ENCODE results near the gene DAD1. TPM values are rescaled to one million over a fixed set of nuclear protein-coding genes. Genes with fewer than 3 reads are reported as not detected.
"Not testable (repeated sequence)": the region's sequence is repeated elsewhere in the genome, so short reads cannot be mapped to it uniquely, and the experiment has no call there.

DAD1 gene
- total RNA-seq, result 100 to 1,000 TPM; 329 to 353 TPM
- polyA plus RNA-seq, result 622 TPM

GRCh38 chr14:22589096-22589839 is at the start of gene DAD1:
Gene DAD1 (minus strand): TSS chr14:22589224. CDS start chr14:22589157, 67 bp downstream.
- POLR2A ChIA-PET, result interaction anchor here (0.6 to 2.7 kb wide), 18 partner anchors 9 to 435 kb away, joined by 3 to 51 read pairs (median 5); partner anchors contain the start of genes ABHD4, OXA1L and PRMT5
- DNase-seq, result peak; percentile 98 to 100 (median 100)
- peaks cover 52 to 61% (median 57%) of the 10 kb centered on the region in 3 donors for H3K4me1 Mint-ChIP-seq

GRCh38 chr14:22635980-22636379 is 47.0 kb upstream of the DAD1 start:
- H3K36me3 ChIP-seq (ENCODE audit: insufficient read depth, low read length); DNase-seq; H3K4me1 ChIP-seq (ENCODE audit: insufficient read depth, low read length); H3K4me3 Mint-ChIP-seq; POLR2A ChIA-PET; H3K9me3 ChIP-seq (ENCODE audit: low read length); CTCF ChIA-PET; H3K27me3 ChIP-seq (ENCODE audit: insufficient read depth, low read length, poor library complexity, severe bottlenecking); H3K4me3 ChIP-seq (ENCODE audit: low read length); H3K36me3 Mint-ChIP-seq; H3K9me3 Mint-ChIP-seq; H3K27ac ChIP-seq (ENCODE audit: low read depth, low read length); H3K27ac Mint-ChIP-seq; H3K4me1 Mint-ChIP-seq: not testable (repeated sequence)
- H3K27me3 Mint-ChIP-seq, result peaks cover 4 to 14% of the 10 kb centered on the region in 2 donors

More at GRCh38 chr14:22589096-22589839, at the start of gene DAD1:
- Histone ChIP-seq H3K27me3 (ENCODE audit: insufficient read depth, low read length, poor library complexity, severe bottlenecking) (no peaks in the 10 kb centered on the region), H3K36me3 (ENCODE audit: insufficient read depth, low read length) (no peaks in the 10 kb centered on the region), H3K4me1 (ENCODE audit: insufficient read depth, low read length) (peaks cover 45% of the 10 kb centered on the region), H3K4me3 (ENCODE audit: low read length) (peak within 1 kb of the TSS; percentile 90), H3K9me3 (ENCODE audit: low read length) (no peaks in the 10 kb centered on the region), H3K27ac (ENCODE audit: low read depth, low read length) (peak within 1 kb of the TSS; percentile 98)
- Mint-ChIP-seq H3K36me3 (peaks cover 0 to 30% (median 4%) of the 10 kb centered on the region in 3 donors), H3K9me3 (peaks cover 0 to 3% (median 0%) of the 10 kb centered on the region in 5 donors), H3K4me3 (peak within 1 kb of the TSS; percentile 92 to 99 (median 97)), H3K27ac (peak within 1 kb of the TSS; percentile 95 to 100 (median 100)), H3K27me3 (peaks cover 4% of the 10 kb centered on the region in 2 donors)
- CTCF ChIA-PET, result interaction anchor here (0.7 to 7.9 kb wide), 17 partner anchors 9 to 866 kb away, joined by 3 to 82 read pairs (median 4); partner anchors contain the start of gene ABHD4

- peaks cover 11 to 22% of the 10 kb centered on the region in 2 donors for H3K27me3 Mint-ChIP-seq
- no peaks in the 10 kb centered on the region for H3K4me1 ChIP-seq (ENCODE audit: insufficient read depth, low read length)
- no peaks in the 10 kb centered on the region for H3K9me3 ChIP-seq (ENCODE audit: low read length)
- ChIA-PET CTCF (no interaction called here), POLR2A (no interaction called here)
- H3K4me3 Mint-ChIP-seq, result no peak overlapping the region
- H3K27me3 ChIP-seq (ENCODE audit: insufficient read depth, low read length, poor library complexity, severe bottlenecking), result no peaks in the 10 kb centered on the region
- H3K27ac ChIP-seq (ENCODE audit: low read depth, low read length), result no peak overlapping the region
- H3K27ac Mint-ChIP-seq, result peak overlapping the region in 1 of 8 donors; percentile 1
- H3K9me3 Mint-ChIP-seq, result peaks cover 0 to 12% (median 8%) of the 10 kb centered on the region in 5 donors
- no peak for DNase-seq
- no peaks in the 10 kb centered on the region for H3K4me1 Mint-ChIP-seq
- no peak overlapping the region for H3K4me3 ChIP-seq (ENCODE audit: low read length)
- peaks cover 0 to 6% (median 0%) of the 10 kb centered on the region in 3 donors for H3K36me3 Mint-ChIP-seq
- H3K36me3 ChIP-seq (ENCODE audit: insufficient read depth, low read length), result no peaks in the 10 kb centered on the region
Measured at GRCh38 chr14:22634233-22634900, 45.3 kb upstream of the DAD1 start.

GRCh38 chr14:22630486-22630885 is 41.5 kb upstream of the DAD1 start:
- peaks cover 0 to 6% (median 0%) of the 10 kb centered on the region in 3 donors for H3K36me3 Mint-ChIP-seq
- peaks cover 15 to 40% of the 10 kb centered on the region in 2 donors for H3K27me3 Mint-ChIP-seq
- no peak for DNase-seq
- peaks cover 0 to 12% (median 8%) of the 10 kb centered on the region in 5 donors for H3K9me3 Mint-ChIP-seq
- no peak overlapping the region for H3K27ac ChIP-seq (ENCODE audit: low read depth, low read length)
- no peak overlapping the region for H3K4me3 Mint-ChIP-seq
- no peaks in the 10 kb centered on the region for H3K4me1 Mint-ChIP-seq
- H3K4me3 ChIP-seq (ENCODE audit: low read length), result no peak overlapping the region
- no peaks in the 10 kb centered on the region for H3K27me3 ChIP-seq (ENCODE audit: insufficient read depth, low read length, poor library complexity, severe bottlenecking)
- H3K36me3 ChIP-seq (ENCODE audit: insufficient read depth, low read length), result no peaks in the 10 kb centered on the region
- no peaks in the 10 kb centered on the region for H3K4me1 ChIP-seq (ENCODE audit: insufficient read depth, low read length)
- H3K27ac Mint-ChIP-seq, result peak overlapping the region in 1 of 8 donors; percentile 41
- POLR2A ChIA-PET, result no interaction called here
- no peaks in the 10 kb centered on the region for H3K9me3 ChIP-seq (ENCODE audit: low read length)
- CTCF ChIA-PET, result no interaction called here

GRCh38 chr14:22630066-22630465 is 41.0 kb upstream of the DAD1 start:
- Histone ChIP-seq H3K36me3 (ENCODE audit: insufficient read depth, low read length) (no peaks in the 10 kb centered on the region), H3K27ac (ENCODE audit: low read depth, low read length) (no peak overlapping the region), H3K9me3 (ENCODE audit: low read length) (no peaks in the 10 kb centered on the region), H3K27me3 (ENCODE audit: insufficient read depth, low read length, poor library complexity, severe bottlenecking) (no peaks in the 10 kb centered on the region), H3K4me3 (ENCODE audit: low read length) (no peak overlapping the region), H3K4me1 (ENCODE audit: insufficient read depth, low read length) (no peaks in the 10 kb centered on the region)
- Mint-ChIP-seq H3K36me3 (peaks cover 0 to 6% (median 0%) of the 10 kb centered on the region in 3 donors), H3K4me3 (no peak overlapping the region), H3K27me3 (peaks cover 15 to 40% of the 10 kb centered on the region in 2 donors), H3K4me1 (no peaks in the 10 kb centered on the region), H3K9me3 (peaks cover 0 to 12% (median 8%) of the 10 kb centered on the region in 5 donors), H3K27ac (no peak overlapping the region)
- ChIA-PET POLR2A (no interaction called here), CTCF (no interaction called here)
- no peak for DNase-seq

GRCh38 chr14:22629361-22629760 is 40.3 kb upstream of the DAD1 start:
- Histone ChIP-seq H3K9me3 (ENCODE audit: low read length) (no peaks in the 10 kb centered on the region), H3K4me1 (ENCODE audit: insufficient read depth, low read length) (no peaks in the 10 kb centered on the region), H3K4me3 (ENCODE audit: low read length) (no peak overlapping the region), H3K27me3 (ENCODE audit: insufficient read depth, low read length, poor library complexity, severe bottlenecking) (no peaks in the 10 kb centered on the region), H3K36me3 (ENCODE audit: insufficient read depth, low read length) (no peaks in the 10 kb centered on the region), H3K27ac (ENCODE audit: low read depth, low read length) (no peak overlapping the region)
- Mint-ChIP-seq H3K4me3 (no peak overlapping the region), H3K4me1 (no peaks in the 10 kb centered on the region), H3K27ac (no peak overlapping the region), H3K27me3 (peaks cover 15 to 40% of the 10 kb centered on the region in 2 donors), H3K36me3 (peaks cover 0 to 6% (median 0%) of the 10 kb centered on the region in 3 donors), H3K9me3 (peaks cover 0 to 12% (median 8%) of the 10 kb centered on the region in 5 donors)
- ChIA-PET POLR2A (no interaction called here), CTCF (no interaction called here)
- no peak for DNase-seq

GRCh38 chr14:22627506-22628263 is 38.7 kb upstream of the DAD1 start:
- CTCF ChIA-PET, result no interaction called here

More at GRCh38 chr14:22627506-22628263, 38.7 kb upstream of the DAD1 start:
- POLR2A ChIA-PET, result no interaction called here
- no peaks in the 10 kb centered on the region for H3K36me3 ChIP-seq (ENCODE audit: insufficient read depth, low read length)
- Mint-ChIP-seq H3K4me3 (no peak overlapping the region), H3K27me3 (peaks cover 15 to 47% of the 10 kb centered on the region in 2 donors), H3K4me1 (no peaks in the 10 kb centered on the region), H3K27ac (peak overlapping the region in 1 of 8 donors; percentile 38), H3K36me3 (peaks cover 0 to 6% (median 0%) of the 10 kb centered on the region in 3 donors), H3K9me3 (peaks cover 0 to 12% (median 8%) of the 10 kb centered on the region in 5 donors)
- no peaks in the 10 kb centered on the region for H3K4me1 ChIP-seq (ENCODE audit: insufficient read depth, low read length)
- H3K27ac ChIP-seq (ENCODE audit: low read depth, low read length), result no peak overlapping the region
- no peak for DNase-seq
- no peak overlapping the region for H3K4me3 ChIP-seq (ENCODE audit: low read length)
- H3K9me3 ChIP-seq (ENCODE audit: low read length), result no peaks in the 10 kb centered on the region
- no peaks in the 10 kb centered on the region for H3K27me3 ChIP-seq (ENCODE audit: insufficient read depth, low read length, poor library complexity, severe bottlenecking)
